Erythroblast (primary cell): Measurements from ENCODE around the gene UBE2D2.

Experiments used
- GATA1 ChIP-seq: IDR thresholded peaks from 2 replicates; pipeline ENCODE4 v1.6.1; 2011; ENCODE audit warnings: low read depth, mild to moderate bottlenecking, control low read depth, low read length, moderate library complexity
- POLR2A ChIP-seq: IDR thresholded peaks from 2 replicates; pipeline ENCODE4 v1.6.1; 2011; ENCODE audit warnings: mild to moderate bottlenecking, low read length

DNA sequence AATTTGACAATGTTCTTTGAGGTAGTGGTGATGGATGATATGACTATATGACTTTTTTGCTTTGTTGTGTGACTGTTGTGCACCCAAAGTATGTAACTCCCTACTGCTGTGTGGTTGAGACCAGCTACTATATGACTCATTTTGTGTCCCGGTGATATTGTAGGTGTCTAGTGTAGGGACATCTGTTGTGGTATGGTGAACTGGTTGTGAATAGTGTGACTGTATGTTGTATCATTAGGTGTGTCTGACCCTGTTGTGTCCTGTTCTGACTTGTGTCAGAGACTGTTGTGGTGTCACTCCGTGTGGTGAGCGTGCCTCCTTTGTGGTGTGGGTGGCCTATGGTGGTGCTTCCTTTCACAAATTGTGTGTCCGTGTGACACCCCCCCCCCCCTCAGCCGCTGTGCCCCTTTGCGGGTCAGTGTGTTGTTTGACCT, 75.9 kb downstream of the UBE2D2 start:
- TF ChIP-seq POLR2A (no peak), GATA1 (no peak)
